Right lobe of liver (tissue), 6 donors: Measurements from ENCODE around the gene LUC7L2. TPM values are rescaled to one million over a fixed set of nuclear protein-coding genes. Genes with fewer than 3 reads are reported as not detected.

Experiments
- ATAC-seq, 4 donors: fragments of 200-7000 bp; cut with Tn5 transposase; one replicate each; pipeline ENCODE4 v1.9.1; 2020; ENCODE audit warnings: mild to moderate bottlenecking in 4 of 4, moderate library complexity in 4 of 4
- DNase-seq, 3 donors: peaks; one replicate each; pipeline ENCODE4 v3.0.0-alpha.2; 2020
- H3K27ac ChIP-seq, 3 donors: fragments of 200-600 bp; one replicate each; pipeline ENCODE4 v1.8.0; 2022
- H3K27me3 ChIP-seq, 2 donors: fragments of 200-600 bp; one replicate each; pipeline ENCODE4 v1.8.0; 2022
- H3K36me3 ChIP-seq, 4 donors: fragments of 200-600 bp; sonication (generic) in 1 of 4; one replicate each; pipeline versions ENCODE4 v1.5.1 to v1.8.0; 2017 to 2022; ENCODE audit warnings: control low read depth in 1 of 4
- H3K4me1 ChIP-seq, 4 donors: fragments of 200-600 bp; sonication (generic) in 1 of 4; one replicate each; pipeline versions ENCODE4 v1.5.1 to v1.8.0; 2017 to 2022; ENCODE audit warnings: control low read depth in 1 of 4
- H3K4me3 ChIP-seq, 3 donors: fragments of 200-600 bp; one replicate each; pipeline ENCODE4 v1.8.0; 2022
- H3K9me3 ChIP-seq, 4 donors: fragments of 200-600 bp; sonication (generic) in 1 of 4; one replicate each; pipeline versions ENCODE4 v1.5.1 to v1.8.0; 2017 to 2022; ENCODE audit warnings: control low read depth in 1 of 4
- CTCF ChIP-seq, 4 donors: fragments of 200-600 bp in 3 of 4; fragments of 450-650 bp in 1 of 4; IDR thresholded peaks; one replicate each; pipeline versions ENCODE4 v1.5.1 to v1.8.0; 2016 to 2022; ENCODE audit warnings: antibody characterized with exemption in 4 of 4, mild to moderate bottlenecking in 2 of 4
- POLR2A ChIP-seq: fragments of 450-650 bp; IDR thresholded peaks from one replicate; pipeline ENCODE4 v1.6.1; 2017; ENCODE audit warnings: antibody characterized with exemption, mild to moderate bottlenecking
- WGBS: methylation state at CpG from one replicate; pipeline ENCODE4 v1.1.6; 2018; ENCODE audit warnings: low coverage, low lambda C conversion rate; ENCODE audit not compliant: insufficient coverage; ENCODE audit errors: missing lambda C conversion rate; 5-methylcytosine and 5-hydroxymethylcytosine counted together
- intact Hi-C, 2 donors: fragments of 100-400 bp; cut with DNase I; formaldehyde crosslinking; loops; one replicate each; pipeline versions ENCODE4 v1.11.2 to v1.14.1; 2022
- total RNA-seq, 6 experiments: library from RNA; depleted of rRNA in 2 of 6; stranded (reverse); fragments of >200 nt in 2 of 6; fragmentation: NEBNext Ultra II Directional in 3 of 6; extraction: Animal tissue kit (Norgen Biotek cat#: 25700) in 3 of 6; gene quantifications; one replicate each; pipeline versions ENCODE4 v1.1.0 to v1.2.4, GENCODE V29; 2016 to 2023
- donor health status: DM: no; HTN: yes; CAD: no.
- donor health status: DM: no; HTN: no; CAD: no.
- donor health status: DM: no; HTN: no; CAD: no.
- donor health status: DM: no; HTN: yes; CAD: no.
- donor health status: DM: no; HTN: yes; CAD: no.

LUC7L2 gene
- total RNA-seq, 6 experiments from 2014 or later = 23.2 to 40.0 (median 36.3) TPM

- intact Hi-C loops = no loop called here
- 93% methylated on average over 3 of the region's 3 CpGs for WGBS
- Histone ChIP-seq H3K4me3 (no peak overlapping the region), H3K9me3 (no peaks in the 10 kb centered on the region), H3K36me3 (peaks cover 0 to 80% (median 23%) of the 10 kb centered on the region in 4 donors), H3K27me3 (no peaks in the 10 kb centered on the region), H3K4me1 (no peaks in the 10 kb centered on the region), H3K27ac (no peak overlapping the region)
- DNase-seq = no peak
- ATAC-seq = no peak
- TF ChIP-seq CTCF (IDR thresholded peaks at IDR 0.05) = no peak
- no peak for TF ChIP-seq POLR2A
Observed at GRCh38 chr7:139416405-139416804, 56.7 kb downstream of the LUC7L2 start.

GRCh38 chr7:139417478-139417877 lies 57.8 kb downstream of the LUC7L2 start:
- 98% methylated on average over 15 of the region's 15 CpGs for WGBS
- DNase-seq (no peak), ATAC-seq (no peak)
- Histone ChIP-seq H3K4me3 (no peak overlapping the region), H3K27me3 (no peaks in the 10 kb centered on the region), H3K9me3 (no peaks in the 10 kb centered on the region), H3K27ac (no peak overlapping the region), H3K36me3 (peaks cover 0 to 79% (median 26%) of the 10 kb centered on the region in 4 donors), H3K4me1 (no peaks in the 10 kb centered on the region)
- no peak for TF ChIP-seq POLR2A
- TF ChIP-seq CTCF (IDR thresholded peaks at IDR 0.05) = no peak
- intact Hi-C loops = no loop called here

- ATAC-seq = no peak
Observed at GRCh38 chr7:139421123-139421522, 61.4 kb downstream of the LUC7L2 start.

GRCh38 chr7:139422126-139422525 lies 62.4 kb downstream of the LUC7L2 start:
- H3K4me3 ChIP-seq = no peak overlapping the region
- no peaks in the 10 kb centered on the region for H3K27me3 ChIP-seq
- peaks cover 0 to 64% (median 18%) of the 10 kb centered on the region in 4 donors for H3K36me3 ChIP-seq
- no peaks in the 10 kb centered on the region for H3K9me3 ChIP-seq
- intact Hi-C loops = no loop called here
- 90% methylated on average over 7 of the region's 7 CpGs for WGBS
- no peak for DNase-seq
- no peaks in the 10 kb centered on the region for H3K4me1 ChIP-seq
- no peak overlapping the region for H3K27ac ChIP-seq
- no peak for TF ChIP-seq CTCF (IDR thresholded peaks at IDR 0.05)
- TF ChIP-seq POLR2A = no peak
- no peak for ATAC-seq

More at GRCh38 chr7:139421123-139421522, 61.4 kb downstream of the LUC7L2 start:
- DNase-seq = no peak
- H3K27me3 ChIP-seq = no peaks in the 10 kb centered on the region
- H3K36me3 ChIP-seq = peaks cover 0 to 74% (median 22%) of the 10 kb centered on the region in 4 donors
- H3K9me3 ChIP-seq = no peaks in the 10 kb centered on the region
- H3K4me1 ChIP-seq = no peaks in the 10 kb centered on the region
- WGBS = 21% methylated on average over 1 of the region's 1 CpG
- intact Hi-C loops = no loop called here
- TF ChIP-seq CTCF (IDR thresholded peaks at IDR 0.05) (no peak), POLR2A (no peak)
- H3K27ac ChIP-seq = no peak overlapping the region
- no peak overlapping the region for H3K4me3 ChIP-seq

GRCh38 chr7:139423091-139423490 lies 63.4 kb downstream of the LUC7L2 start:
- H3K27me3 ChIP-seq = no peaks in the 10 kb centered on the region
- TF ChIP-seq POLR2A (no peak), CTCF (IDR thresholded peaks at IDR 0.05) (no peak)
- H3K9me3 ChIP-seq = no peaks in the 10 kb centered on the region
- H3K4me3 ChIP-seq = no peak overlapping the region
- peaks cover 0 to 54% (median 12%) of the 10 kb centered on the region in 4 donors for H3K36me3 ChIP-seq
- intact Hi-C loops = no loop called here
- DNase-seq (no peak), ATAC-seq (no peak)
- 86% methylated on average over 4 of the region's 4 CpGs for WGBS
- H3K4me1 ChIP-seq = no peaks in the 10 kb centered on the region
- no peak overlapping the region for H3K27ac ChIP-seq
